Left renal pelvis (tissue), 4 donors: Measurements from ENCODE around the gene CREB3L1. TPM values are rescaled to one million over a fixed set of nuclear protein-coding genes. Genes with fewer than 3 reads are reported as not detected.

Experiments used
- DNase-seq, 4 donors: peaks; one replicate each; pipeline ENCODE4 v3.0.0-alpha.2; 2013; ENCODE audit warnings: low read depth in 4 of 4, low spot score in 3 of 4
- polyA plus RNA-seq, 4 donors: library from polyadenylated mRNA; unstranded; fragments of 120-200 nt; gene quantifications; one replicate each; pipeline ENCODE4 v1.2.1, GENCODE V29; 2013; ENCODE audit not compliant: insufficient read length in 4 of 4

Gene CREB3L1, protein sequence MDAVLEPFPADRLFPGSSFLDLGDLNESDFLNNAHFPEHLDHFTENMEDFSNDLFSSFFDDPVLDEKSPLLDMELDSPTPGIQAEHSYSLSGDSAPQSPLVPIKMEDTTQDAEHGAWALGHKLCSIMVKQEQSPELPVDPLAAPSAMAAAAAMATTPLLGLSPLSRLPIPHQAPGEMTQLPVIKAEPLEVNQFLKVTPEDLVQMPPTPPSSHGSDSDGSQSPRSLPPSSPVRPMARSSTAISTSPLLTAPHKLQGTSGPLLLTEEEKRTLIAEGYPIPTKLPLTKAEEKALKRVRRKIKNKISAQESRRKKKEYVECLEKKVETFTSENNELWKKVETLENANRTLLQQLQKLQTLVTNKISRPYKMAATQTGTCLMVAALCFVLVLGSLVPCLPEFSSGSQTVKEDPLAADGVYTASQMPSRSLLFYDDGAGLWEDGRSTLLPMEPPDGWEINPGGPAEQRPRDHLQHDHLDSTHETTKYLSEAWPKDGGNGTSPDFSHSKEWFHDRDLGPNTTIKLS
- polyA plus RNA-seq: 10 to 100 TPM; 15.7 to 73.2 (median 19.8) TPM

DNA sequence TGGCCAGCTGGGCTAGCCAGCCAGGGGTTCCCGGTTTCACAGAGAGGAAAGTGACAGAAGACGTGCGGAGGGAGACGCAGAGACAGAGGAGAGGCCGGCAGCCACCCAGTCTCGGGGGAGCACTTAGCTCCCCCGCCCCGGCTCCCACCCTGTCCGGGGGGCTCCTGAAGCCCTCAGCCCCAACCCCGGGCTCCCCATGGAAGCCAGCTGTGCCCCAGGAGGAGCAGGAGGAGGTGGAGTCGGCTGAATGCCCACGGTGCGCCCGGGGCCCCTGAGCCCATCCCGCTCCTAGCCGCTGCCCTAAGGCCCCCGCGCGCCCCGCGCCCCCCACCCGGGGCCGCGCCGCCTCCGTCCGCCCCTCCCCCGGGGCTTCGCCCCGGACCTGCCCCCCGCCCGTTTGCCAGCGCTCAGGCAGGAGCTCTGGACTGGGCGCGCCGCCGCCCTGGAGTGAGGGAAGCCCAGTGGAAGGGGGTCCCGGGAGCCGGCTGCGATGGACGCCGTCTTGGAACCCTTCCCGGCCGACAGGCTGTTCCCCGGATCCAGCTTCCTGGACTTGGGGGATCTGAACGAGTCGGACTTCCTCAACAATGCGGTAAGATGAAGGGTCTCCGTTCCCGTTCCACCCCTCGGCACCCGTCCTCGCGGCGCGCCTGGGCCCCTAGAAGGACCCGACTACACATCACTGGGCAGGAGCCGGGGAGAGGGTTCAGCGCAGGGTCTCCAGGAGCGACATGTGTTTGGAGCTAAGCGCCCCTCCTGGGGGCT is at the start of gene CREB3L1:
CREB3L1 (plus strand) TSS at position 41 of the 765 bp plus-strand sequence; CDS start at position 491, 450 bp downstream.
- no peak for DNase-seq

DNA sequence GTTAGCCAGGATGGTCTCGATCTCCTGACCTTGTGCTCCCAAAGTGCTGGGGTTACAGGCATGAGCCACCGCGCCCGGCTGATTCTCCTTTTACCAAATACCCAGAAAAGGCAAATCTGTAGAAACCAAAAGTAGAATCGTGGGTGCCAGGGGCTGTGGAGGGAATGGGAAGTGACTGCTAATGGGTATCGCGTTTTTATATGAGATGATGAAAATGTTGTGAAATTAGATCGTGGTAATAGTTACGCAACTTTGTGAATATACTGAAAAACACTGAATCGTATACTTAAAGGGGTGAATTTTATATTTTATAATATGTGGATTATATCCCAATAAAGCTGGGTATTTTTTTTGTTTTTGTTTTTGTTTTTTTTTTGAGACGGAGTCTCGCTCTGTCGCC is 48.2 kb upstream of the CREB3L1 start:
- DNase-seq: no peak

DNA sequence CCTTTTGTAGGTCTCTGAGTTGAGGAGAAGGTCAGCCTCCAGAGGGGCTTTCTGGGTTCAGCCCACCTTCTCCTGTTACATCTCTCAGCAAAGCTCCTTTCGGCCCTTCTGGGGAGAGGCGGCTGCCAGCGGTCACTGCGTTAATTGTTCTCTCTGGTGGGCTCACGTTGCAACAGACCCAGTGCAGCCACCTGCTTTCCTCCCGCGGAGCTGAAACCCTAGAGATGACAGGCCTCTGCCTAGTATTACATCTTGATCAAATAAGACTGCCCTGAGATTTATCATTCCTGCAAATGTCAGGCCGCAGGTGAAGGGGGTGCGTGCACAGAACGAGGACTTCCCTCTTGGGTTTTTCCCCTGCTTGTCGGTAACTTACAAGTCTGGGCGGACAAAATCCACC is 43.2 kb upstream of the CREB3L1 start:
- no peak for DNase-seq

DNA sequence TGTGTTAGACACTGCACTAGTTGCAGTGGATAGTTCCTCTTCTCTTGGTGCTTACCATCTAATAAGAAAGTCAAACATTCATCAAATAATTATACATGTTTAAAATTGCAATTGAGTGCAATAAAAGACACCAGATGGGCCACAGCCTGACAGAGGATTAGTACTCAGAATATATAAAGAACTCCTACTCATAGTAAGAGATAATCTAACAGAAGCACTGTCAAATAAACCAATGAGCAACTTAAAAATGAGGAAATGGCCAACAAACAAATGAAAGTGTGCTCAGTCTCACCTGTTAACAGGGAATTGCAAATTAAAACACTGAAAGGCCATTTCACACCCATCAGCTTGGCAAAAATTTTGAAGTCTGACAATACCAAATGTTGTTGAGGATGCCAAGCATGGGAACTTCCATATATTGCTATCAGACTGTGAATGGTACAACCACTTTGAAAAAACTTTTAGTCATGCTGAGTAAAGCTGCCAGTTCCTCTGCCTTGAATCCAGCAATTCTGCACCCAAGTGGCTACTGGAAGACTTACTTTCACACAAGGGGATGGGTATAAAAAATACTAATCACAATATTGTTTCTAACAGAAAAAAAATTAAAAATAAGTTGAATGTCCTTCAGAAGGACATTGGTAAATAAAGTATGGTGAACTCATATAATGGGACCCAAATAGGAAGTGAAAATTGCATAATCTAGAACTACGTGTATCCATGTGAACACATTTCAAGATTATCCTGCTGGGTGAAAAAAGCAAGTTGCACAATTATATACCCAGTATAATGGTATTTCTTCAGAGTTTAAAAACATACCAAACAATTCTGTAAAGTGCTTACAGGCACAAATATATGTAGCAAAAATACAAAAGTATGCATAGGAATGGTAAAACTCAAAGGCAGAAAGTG is 41.4 kb upstream of the CREB3L1 start:
- DNase-seq: no peak

DNA sequence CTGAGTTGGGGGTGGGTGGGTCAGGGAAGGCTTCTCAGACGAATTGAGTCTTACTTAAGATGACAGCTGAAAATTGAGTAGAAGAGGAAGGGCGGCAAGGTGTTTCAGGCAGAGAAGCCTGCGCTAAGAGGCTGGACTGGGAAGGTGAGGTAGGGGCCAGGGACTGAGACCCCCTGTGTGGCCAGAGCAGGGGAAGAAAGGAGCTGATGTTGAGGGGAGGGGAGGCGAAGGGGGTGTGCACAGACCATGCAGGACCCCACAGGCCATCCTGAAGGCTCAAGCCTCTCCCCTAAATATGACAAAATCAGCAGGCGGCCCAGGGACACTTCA is 40.6 kb upstream of the CREB3L1 start:
- DNase-seq: no peak

DNA sequence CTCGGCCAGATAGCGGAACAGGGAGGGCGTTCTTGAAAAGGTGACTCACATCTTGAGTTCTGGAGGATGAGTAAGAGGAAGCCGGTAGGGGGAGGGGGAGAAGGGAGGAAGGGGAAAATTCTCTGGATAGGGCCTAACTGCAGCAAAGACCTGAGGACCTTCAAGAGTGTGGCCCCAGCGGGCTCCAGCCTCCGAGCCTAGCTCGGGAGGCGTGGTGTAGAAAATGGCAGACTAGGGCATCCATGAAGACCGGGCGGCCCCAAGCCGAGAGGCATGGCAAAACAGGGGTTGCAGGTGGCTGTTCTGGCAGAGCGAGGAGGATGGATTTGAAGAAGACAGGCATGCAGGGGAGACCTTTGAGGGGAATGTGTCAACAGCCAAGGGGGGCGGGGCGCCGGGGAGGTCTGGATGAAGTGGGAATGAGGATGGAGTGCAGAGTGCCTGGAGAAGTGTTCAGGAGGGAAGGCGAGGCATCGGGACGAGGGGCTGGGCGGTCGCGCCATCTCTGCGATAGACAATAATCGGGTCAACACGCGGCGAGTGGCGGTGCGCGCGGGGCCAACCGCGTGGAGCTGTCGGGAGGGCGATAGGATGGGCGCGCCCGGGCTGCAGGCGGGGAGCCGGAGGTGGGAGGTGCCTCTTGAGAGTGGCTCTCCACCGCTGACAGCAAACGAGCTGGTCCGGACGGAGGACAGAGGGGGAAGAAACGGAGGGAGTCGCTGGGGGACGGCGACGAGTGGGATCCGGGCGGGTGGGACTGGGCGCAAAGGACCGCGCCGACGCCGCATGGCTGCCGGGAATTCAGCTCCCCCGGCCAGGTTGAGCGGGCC is 40.0 kb upstream of the CREB3L1 start:
- DNase-seq: no peak

DNA sequence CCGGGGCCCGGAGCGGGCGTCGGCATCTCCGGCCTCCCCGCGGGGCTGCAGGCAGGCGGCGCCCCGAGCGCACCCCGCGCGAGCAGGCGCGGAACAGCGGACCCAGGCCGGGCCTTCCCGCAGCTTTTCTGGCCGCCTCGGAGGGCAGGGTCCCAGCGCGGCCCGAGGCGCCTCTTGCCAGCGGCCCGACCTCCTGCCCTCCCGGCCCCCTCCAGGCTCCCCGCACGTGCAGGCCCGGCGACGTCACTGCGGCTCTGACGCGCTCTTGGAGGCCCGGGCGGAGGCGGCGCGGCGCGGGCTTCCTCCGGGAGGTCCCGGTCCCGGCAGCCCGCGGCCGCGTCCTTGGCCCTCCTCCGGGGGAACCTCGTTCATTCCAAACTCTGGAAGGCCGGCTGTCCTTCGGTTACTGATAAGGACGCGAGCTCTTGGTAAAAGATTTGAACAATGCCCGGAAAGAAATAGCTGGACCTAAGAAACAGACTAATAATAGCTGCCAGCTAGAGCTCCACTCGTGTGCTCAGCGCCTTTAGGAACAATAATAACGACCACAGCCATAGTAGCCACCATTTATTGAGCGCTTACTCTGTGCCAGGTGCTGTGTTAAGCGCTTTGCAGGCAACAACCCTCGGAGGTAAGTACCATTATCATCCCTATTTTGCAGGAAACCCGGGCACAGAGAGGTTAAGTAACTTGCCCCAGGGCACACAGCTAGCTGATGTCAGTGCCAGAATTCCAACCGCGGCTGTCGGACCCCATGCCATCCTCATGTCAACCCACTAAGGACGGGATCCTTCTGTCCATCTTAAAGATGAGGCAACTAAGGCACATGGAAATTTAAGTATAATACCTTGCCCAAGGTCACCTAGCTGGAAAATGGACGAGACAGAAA is 39.1 kb upstream of the CREB3L1 start:
- peak in 1 of 4 donors; percentile 34 for DNase-seq

DNA sequence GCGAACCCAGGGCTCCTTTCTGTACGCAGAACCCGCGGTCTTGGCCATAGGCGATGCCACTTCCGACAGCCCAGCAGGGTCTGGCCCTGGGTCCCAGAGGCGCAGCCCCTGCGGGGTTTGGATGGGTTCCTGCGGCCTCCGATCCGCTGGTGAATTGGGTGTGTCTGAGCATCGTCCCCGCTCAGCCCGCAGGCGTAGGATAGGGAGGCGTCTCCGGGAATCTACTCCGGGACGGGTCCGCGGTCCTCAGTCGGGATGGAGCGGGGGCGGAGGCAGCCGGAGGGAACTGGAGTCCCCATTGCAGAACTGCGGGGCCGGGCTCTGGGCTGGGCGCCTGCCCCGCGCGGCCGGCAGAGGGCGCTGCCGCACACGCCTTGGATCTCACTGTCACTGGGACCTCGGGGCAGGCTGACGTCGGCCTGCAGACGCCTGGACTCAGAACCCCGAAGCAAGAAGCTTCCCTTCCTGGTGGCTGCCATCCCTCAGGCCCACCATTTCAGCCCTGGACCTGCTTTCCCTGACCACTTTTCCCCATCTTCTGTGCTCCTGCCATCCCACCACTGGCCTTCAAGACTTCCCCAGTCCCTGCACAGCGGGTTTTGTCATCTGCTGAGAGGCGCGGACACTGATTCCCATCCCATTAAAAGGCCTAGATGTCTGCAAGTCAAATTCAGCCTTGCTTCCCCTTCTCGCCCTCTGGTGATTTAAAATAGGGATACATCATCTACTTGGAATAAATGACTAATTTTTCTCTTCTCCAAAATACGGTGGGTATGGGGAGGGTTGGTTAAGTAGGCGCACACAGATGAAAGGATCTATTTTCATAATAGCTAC is 38.3 kb upstream of the CREB3L1 start:
- peak in 1 of 4 donors; percentile 69 for DNase-seq

DNA sequence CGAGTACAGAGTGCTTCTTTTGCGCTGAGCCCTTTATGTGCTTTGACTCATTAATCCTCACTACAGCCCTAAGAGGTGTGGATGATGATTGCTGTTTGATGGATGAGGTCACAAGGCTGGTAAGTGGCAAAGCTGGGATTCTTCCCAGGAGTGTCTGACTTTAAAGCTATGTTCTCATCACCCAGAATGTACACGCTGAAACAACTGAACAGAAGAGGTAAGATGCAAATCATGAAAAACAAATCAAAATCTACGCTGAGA is 37.7 kb upstream of the CREB3L1 start:
- no peak for DNase-seq

DNA sequence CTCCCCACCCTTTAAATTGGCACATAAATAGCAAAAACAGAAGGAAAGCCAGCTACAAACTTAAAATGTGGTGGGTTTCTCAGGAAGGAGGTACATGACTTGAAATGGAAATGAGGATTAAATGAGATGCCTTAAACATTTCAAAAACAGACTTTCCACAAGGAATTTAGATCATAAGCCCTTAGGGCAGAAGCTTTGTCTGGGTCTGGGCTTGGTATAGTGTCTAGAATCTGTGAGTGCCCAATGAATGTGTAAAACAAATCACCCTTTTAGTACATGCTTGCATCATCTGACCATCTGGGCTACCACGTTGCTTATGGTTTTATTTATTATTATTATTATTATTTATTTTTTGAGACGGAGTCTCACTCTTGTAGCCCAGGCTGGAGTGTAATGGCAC is 37.1 kb upstream of the CREB3L1 start:
- no peak for DNase-seq

DNA sequence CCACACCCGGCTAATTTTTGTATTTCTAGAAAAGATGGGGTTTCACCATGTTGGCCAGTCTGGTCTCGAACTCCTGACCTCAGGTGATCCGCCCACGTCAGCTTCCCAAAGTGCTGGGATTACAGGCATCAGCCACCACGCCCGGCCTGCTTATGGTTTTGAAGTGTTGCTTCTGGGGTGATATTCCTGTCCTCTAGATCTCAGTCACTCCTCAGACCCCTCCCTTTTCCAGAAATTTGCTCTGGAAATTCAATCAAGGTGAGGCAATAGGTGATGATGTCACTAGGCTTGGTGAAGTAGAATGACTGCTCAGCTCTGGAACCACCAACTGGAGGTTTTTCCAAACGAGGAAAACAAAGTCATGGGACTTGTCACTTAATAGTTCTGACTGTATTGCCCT is 36.6 kb upstream of the CREB3L1 start:
- DNase-seq: no peak

DNA sequence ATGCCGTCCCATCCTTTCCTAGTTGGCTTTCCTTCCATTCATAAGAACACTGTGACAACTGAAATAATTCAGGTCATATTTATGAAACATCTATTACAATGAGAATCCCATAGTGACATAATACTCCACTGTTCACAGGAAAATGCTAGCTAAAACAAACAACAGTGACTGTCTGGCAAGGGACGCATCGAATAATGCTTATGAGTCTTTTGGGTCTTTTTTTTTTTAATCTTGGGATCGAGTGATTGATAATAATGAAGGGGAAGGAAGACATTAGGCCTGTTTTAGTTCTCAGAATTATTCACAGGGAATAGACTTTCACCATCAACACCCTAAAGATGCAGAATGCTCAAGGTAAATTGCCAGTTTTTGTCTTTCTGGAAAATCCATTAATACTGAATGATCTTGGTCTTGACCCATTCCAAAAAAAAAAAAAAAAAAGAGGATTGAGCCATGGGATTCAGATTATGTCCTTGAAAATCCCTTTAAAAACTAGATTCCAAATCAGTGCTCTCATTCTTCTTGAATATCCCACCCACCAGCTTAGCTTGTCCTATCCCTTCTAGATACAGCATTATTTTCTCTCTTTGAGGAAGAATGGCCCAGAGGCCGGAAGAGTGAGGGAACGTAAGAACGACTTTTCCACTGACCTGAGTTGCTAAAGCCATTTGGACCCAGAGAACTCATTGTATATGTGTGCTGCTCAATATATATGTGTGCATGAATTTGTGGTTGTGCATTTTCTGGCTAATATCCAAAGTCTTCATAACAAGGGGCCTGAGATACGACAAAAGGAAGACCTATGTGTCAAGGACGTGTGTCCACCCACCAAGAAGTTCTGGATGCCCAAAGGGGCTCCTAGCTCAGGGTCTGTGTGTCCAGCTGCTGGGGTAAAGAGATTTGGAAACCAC is 35.2 kb upstream of the CREB3L1 start:
- DNase-seq: no peak

DNA sequence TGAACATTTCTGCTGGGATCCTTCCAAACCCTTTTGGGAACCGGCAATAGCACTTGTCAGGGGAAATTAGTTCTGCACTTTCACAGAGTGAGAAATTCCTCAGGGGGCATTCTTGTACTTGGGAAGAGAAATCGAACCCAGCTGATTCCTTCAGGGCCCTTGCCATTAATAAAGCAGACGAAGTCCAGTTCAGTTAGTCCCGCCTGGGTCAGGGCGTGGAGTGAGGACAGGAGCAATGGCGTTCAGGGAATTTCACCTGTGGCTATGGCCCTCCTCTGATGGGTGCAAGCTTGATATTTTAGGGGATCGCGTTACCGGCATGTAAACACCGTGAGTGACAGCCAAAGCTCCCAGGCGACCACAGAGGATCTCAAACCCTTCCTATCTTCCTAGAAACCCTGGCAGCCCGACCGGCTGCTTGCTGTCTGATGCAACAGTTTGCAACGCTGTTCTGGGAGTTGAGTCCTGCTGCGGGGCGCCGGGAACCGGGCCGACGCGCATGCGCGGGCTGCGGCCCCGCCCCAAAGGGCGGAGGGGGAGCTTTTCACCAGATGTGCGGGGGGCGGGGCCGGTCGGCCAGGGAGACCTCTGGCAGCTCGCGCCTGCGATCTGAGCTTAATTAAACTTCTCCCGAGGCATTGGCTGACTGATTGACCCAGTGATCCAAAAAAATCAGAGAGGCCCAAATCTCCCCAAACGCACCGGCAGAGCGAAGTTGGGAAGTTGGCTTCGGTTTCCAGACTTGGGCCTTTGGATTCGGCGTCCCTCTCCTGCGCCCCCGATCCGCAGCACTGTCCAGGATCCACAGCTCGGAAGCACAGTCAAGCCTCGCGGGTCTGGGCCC is 34.3 kb upstream of the CREB3L1 start:
- peak in 3 of 4 donors; percentile 80 to 83 (median 81) for DNase-seq

DNA sequence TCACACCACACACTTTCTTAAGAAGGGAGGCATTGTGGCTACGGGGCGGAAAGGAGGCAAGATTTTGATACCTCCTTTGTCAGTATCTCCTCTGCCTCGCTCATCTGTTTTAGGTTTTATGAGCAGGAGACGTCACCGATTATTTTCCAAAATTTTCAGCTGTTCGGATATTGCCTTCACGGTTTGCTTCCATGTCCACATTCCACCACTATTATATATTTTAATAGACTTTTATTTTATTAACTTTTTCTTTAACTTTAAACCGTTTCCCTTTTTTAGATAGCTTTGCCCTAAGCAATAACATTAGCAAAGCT is 33.7 kb upstream of the CREB3L1 start:
- no peak for DNase-seq

DNA sequence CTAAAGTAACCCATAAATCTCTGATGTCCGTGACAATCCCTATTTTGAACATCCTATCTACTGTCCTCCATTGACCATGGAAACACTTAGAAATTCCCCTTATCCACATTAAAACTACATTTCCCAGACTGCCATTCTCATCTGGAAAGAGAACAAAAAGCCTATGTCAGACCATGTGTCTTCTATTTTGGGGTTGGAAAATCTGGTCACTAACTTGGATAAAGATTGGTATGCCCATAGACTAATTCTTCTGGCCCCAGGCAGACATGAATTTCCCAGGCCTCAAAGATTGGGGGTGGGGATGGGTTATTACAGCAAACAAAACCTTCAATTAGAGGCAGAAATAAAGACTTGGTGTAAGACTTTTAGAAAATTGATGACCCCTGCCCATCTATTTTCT is 30.9 kb upstream of the CREB3L1 start:
- DNase-seq: no peak

DNA sequence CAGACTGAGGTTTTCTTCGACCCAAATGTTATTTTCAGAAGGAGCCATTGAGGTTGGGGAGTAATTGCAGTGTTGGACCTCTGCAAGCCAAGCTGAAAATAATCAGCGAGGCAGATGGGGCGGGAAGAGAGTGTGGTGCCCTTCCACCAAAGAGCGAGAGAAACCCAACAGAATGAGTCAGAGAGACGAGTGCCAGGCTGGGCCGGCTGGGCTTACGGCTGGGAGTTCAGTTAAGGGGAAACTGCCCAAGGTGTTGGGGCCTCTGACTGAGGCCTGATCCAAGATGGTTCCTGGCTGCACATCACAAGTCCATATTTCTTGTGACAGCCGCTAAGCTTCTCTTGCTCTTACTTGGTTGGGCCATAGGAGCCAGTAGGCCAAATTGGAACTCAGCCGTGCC is 30.4 kb upstream of the CREB3L1 start:
- DNase-seq: no peak
